ENCODE data around the gene RBMS3. TPM values are rescaled to one million over a fixed set of nuclear protein-coding genes. Genes with fewer than 3 reads are reported as not detected.

RBMS3 gene
- total RNA-seq, 4 donors from 2014 or later, result 51.5 to 76.0 (median 66.6) TPM

GRCh38 chr3:29545615-29546014 lies 264.7 kb downstream of the RBMS3 start:
- Histone ChIP-seq H3K27me3 (no peaks in the 10 kb centered on the region), H3K4me3 (no peak overlapping the region), H3K4me1 (no peaks in the 10 kb centered on the region), H3K9me3 (no peaks in the 10 kb centered on the region), H3K27ac (no peak overlapping the region), H3K36me3 (no peaks in the 10 kb centered on the region)
- no peak for ATAC-seq
- TF ChIP-seq POLR2A (IDR thresholded peaks at IDR 0.05) (no peak), EP300 (IDR thresholded peaks at IDR 0.05) (no peak), CTCF (IDR thresholded peaks at IDR 0.05) (no peak), POLR2AphosphoS5 (IDR thresholded peaks at IDR 0.05) (no peak)

- Histone ChIP-seq H3K9me3 (no peaks in the 10 kb centered on the region), H3K27me3 (no peaks in the 10 kb centered on the region), H3K27ac (peak overlapping the region in 1 of 4 donors; percentile 8), H3K4me1 (peaks cover 0 to 32% (median 2%) of the 10 kb centered on the region in 3 donors), H3K4me3 (no peak overlapping the region), H3K36me3 (no peaks in the 10 kb centered on the region)
- ATAC-seq, result no peak
- WGBS, 2 donors (ENCODE audit: low coverage in 1 of 2), result 24 to 35% methylated on average over 3 of the region's 3 CpGs
- TF ChIP-seq POLR2A (IDR thresholded peaks at IDR 0.05), result no peak
- no peak for TF ChIP-seq EP300 (IDR thresholded peaks at IDR 0.05)
- no peak for TF ChIP-seq POLR2AphosphoS5 (IDR thresholded peaks at IDR 0.05)
- TF ChIP-seq CTCF (IDR thresholded peaks at IDR 0.05), result no peak
These were observed 271.2 kb downstream of the RBMS3 start for GRCh38 chr3:29552051-29552450.

- Histone ChIP-seq H3K9me3 (no peaks in the 10 kb centered on the region), H3K4me3 (no peak overlapping the region), H3K4me1 (peaks cover 0 to 32% (median 2%) of the 10 kb centered on the region in 3 donors), H3K27ac (no peak overlapping the region), H3K36me3 (no peaks in the 10 kb centered on the region), H3K27me3 (no peaks in the 10 kb centered on the region)
- no peak for TF ChIP-seq EP300 (IDR thresholded peaks at IDR 0.05)
- no peak for TF ChIP-seq POLR2A (IDR thresholded peaks at IDR 0.05)
- no peak for TF ChIP-seq CTCF (IDR thresholded peaks at IDR 0.05)
- TF ChIP-seq POLR2AphosphoS5 (IDR thresholded peaks at IDR 0.05), result no peak
- no peak for ATAC-seq
- WGBS, 2 donors (ENCODE audit: low coverage in 1 of 2), result 52 to 79% methylated on average over 2 of the region's 2 CpGs
These were observed 273.7 kb downstream of the RBMS3 start for GRCh38 chr3:29554566-29554965.

- no peak overlapping the region for H3K4me3 ChIP-seq
- no peak for ATAC-seq
- peaks cover 0 to 32% (median 2%) of the 10 kb centered on the region in 3 donors for H3K4me1 ChIP-seq
- no peaks in the 10 kb centered on the region for H3K9me3 ChIP-seq
- no peak overlapping the region for H3K27ac ChIP-seq
- H3K36me3 ChIP-seq, result no peaks in the 10 kb centered on the region
- no peaks in the 10 kb centered on the region for H3K27me3 ChIP-seq
- 94 to 97% methylated on average over 2 of the region's 2 CpGs for whole genome bisulfite sequencing, 2 donors (ENCODE audit: low coverage in 1 of 2)
- TF ChIP-seq POLR2AphosphoS5 (IDR thresholded peaks at IDR 0.05) (no peak), POLR2A (IDR thresholded peaks at IDR 0.05) (no peak), EP300 (IDR thresholded peaks at IDR 0.05) (no peak), CTCF (IDR thresholded peaks at IDR 0.05) (no peak)
These were observed 274.7 kb downstream of the RBMS3 start for GRCh38 chr3:29555590-29555989.

GRCh38 chr3:29557186-29557585 lies 276.3 kb downstream of the RBMS3 start:
- Histone ChIP-seq H3K9me3 (no peaks in the 10 kb centered on the region), H3K36me3 (no peaks in the 10 kb centered on the region), H3K4me1 (peaks cover 0 to 21% (median 0%) of the 10 kb centered on the region in 3 donors), H3K27ac (no peak overlapping the region), H3K4me3 (no peak overlapping the region), H3K27me3 (no peaks in the 10 kb centered on the region)
- WGBS, 2 donors (ENCODE audit: low coverage in 1 of 2), result 83% methylated on average over 1 of the region's 2 CpGs; no CpG with 5 or more reads in 1 of the 2 donors
- no peak for ATAC-seq
- TF ChIP-seq POLR2A (IDR thresholded peaks at IDR 0.05) (no peak), POLR2AphosphoS5 (IDR thresholded peaks at IDR 0.05) (no peak), EP300 (IDR thresholded peaks at IDR 0.05) (no peak), CTCF (IDR thresholded peaks at IDR 0.05) (no peak)
